HG03103 (cell line): Measurements from ENCODE around the gene CDKN1A.
"Not testable (repeated sequence)": the region's sequence is repeated elsewhere in the genome, so short reads cannot be mapped to it uniquely, and the experiment has no call there.

Experiments used
- ATAC-seq: cut with Tn5 transposase; IDR thresholded peaks from one replicate; pipeline ENCODE4 v1.9.1; 2021; ENCODE audit warnings: low read depth; ENCODE audit not compliant: unreplicated experiment

Gene CDKN1A

DNA sequence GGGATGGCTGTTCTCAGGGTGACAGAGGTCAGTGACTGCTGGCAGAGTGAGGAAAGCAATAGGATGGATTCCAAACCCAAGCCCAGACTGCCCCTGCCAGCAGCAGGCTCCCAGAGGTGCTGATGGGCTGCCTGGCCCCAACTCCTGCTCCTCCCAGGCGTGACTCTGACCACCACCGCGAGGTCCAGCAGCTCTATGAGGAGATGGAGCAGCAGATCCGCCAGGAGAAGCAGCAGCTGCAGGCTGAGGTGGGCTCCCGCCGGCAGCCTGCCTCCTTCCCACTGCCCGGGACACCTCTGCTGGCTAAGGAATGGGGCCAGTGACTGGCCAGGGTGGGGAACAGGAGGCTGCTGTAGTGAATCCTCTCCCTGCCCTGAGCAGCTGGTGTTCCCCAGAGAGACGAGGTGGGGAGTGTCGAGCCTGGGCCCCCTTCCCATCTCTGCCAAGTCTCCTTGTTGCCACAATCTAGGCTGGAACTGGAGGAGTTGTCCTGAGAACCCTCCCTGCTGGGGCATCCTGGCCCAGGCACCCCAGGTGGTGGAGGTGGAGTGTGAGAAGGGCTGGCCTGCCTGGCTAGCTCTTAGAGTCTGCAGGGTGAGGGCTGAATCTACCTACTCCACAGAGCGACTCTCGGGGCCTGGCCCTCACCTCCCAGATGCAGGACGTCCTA lies 39.5 kb downstream of the CDKN1A start:
- ATAC-seq: no peak

DNA sequence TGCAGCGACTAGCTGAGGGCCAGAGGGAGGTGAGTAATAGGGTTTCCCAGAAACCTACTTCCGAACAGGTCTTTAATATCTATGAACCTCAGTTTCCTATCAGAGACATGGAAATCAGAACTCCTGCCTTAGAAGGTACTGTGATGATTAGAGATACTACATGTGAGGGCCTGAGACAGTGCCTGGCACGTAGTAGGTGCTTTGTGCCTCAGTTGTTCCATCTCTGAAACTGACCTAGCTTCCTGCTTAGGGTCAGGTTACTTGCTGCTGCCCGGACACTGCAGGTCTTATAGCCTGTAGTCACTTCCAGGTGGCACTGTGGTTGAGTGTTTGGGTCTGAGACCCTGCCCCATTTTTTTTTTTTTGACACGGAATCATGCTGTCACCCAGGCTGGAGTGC lies 40.0 kb downstream of the CDKN1A start:
- ATAC-seq: no peak

DNA sequence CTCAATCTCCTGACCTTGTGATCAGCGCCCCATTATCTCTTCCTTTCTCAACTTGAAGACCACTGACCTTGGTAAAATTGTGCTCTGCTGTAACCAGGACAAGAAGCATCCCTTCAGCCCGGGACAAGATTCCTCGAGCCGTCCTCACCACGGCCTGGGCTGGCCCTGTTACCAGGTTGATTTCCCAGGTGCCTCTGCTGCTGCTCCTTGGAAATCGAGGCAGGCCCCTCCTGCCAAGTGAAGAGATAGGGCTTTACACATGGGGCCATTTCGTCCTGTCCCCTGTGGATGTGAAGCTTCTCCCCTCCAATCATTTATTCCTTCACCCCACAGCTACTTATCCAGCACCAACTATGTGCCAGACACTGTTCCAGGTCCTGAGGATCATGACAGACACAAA lies 40.6 kb downstream of the CDKN1A start:
- ATAC-seq: no peak

DNA sequence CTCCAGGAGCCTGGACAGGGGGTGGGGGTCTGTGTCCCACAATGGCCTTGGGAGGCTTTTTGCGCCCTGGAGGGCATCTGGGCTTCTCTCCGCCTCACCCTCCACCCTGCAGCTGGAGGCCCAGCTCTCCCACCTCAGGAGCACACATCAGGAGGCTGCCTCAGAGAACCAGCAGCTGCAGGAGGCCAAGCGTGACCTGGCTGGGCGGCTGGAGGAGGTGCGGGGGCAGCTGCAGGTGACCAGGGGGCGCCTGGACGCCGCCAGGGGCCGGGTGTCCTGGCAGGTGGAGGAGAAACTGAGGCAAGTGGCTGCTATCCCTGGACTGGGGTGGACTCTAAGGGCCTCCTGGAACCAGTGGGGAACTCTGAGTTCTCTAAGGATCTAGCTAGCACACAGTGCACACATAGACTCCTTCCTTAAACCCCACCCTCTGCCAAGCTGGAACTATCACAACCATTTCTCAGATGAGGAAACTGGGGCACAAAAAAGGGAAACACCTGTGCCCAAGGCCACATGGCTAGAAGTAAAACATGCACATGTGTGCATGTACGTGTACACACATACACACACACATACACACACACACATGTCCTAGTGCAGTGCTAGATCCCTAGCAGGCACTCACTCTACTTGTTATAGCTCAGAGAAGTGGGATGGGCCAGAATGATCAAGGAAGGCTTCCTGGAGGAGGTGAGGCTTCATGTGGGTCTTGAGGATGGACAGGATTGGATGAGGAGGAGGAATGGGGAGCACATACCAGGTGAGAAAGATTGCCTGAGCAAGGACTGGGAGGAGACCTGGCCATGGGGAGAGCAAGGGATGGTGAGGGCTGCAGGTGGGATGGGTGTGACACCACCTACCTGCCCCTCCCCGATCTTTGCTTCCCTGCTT lies 42.0 kb downstream of the CDKN1A start:
- ATAC-seq: no peak

DNA sequence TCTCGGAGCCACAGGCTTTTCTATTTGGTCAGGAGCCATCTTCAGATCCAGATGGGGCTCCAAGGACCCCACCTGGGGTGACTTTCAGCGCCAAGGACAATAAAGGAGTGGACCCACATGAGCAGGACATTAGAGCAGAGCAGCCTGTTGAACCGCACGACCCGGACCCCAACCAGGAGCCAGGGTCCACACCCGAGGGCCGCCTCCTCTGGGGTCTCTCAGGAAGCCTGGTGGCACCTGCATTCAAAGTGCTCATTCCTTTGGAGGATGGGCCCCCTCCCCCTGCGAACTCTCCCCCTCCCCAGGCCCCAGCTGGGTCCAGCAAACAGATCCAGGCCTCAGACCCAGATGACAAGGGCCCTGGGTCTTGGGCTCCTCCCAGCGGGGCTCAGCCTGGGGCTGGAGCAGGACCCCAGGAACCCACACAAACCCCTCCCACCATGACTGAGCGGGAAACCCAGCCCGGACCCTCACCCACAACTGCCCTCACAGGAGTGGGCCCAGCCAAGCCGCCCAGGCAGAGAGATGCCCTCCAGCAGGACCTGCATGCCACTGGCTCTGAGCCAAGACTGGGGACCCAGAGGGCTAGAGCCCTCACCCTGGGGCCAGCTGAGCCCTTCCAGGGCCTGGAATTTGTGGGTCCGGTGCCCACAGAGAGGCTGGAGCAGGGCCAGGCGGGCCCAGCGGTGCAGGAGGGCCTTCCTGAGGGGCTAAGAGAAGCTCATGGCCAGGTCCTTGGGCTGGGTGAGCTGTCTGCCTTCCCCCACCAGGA lies 43.0 kb downstream of the CDKN1A start:
- ATAC-seq: no peak

DNA sequence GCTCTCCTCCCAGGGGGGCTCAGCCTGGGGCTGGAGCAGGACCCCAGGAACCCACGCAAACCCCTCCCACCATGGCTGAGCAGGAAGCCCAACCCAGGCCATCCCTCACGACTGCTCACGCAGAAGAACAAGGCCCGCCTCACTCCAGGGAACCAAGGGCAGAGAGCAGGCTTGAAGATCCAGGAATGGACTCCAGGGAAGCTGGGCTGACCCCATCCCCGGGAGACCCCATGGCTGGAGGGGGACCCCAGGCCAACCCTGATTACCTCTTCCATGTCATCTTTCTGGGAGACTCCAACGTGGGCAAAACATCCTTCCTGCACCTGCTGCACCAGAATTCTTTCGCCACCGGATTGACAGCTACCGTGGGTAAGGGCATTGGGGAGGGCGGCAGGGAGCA lies 43.9 kb downstream of the CDKN1A start:
- ATAC-seq: no peak

DNA sequence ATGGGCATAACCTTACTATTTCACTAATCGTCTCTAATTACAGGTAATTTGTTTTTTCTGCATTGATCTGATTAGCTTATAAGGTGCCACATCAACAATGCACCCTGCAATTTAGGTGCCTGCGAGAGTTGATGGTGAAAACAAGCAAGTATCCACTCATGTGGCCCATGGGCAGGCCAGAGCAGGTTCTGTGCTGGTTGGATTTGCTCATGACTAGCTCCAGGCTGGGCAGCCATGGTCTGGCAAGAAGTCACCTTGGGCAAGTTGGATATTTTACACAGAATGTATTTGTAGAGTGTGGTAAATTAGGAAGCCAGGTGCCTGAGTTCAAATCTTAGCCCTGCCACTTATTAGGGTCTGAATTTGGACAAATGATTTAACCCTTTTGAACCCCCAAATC lies 44.4 kb downstream of the CDKN1A start:
- no peak for ATAC-seq

DNA sequence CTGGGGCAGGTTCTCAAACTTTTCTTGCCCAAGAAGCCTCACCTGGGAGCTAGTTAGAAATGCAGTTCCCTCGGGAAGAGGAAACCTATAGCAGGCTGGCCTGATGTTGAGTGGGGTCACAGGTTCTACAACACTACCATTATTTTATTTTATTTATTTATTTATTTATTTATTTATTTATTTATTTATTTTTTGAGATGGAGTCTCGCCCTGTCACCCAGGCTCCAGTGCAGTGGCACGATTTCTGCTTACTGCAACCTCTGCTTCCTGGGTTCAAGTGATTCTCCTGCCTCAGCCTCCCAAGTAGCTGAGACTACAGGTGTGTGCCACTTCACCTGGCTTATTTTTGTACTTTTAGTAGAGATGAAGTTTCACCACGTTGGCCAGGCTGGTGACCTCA lies 45.5 kb downstream of the CDKN1A start:
- ATAC-seq: not testable (repeated sequence)

DNA sequence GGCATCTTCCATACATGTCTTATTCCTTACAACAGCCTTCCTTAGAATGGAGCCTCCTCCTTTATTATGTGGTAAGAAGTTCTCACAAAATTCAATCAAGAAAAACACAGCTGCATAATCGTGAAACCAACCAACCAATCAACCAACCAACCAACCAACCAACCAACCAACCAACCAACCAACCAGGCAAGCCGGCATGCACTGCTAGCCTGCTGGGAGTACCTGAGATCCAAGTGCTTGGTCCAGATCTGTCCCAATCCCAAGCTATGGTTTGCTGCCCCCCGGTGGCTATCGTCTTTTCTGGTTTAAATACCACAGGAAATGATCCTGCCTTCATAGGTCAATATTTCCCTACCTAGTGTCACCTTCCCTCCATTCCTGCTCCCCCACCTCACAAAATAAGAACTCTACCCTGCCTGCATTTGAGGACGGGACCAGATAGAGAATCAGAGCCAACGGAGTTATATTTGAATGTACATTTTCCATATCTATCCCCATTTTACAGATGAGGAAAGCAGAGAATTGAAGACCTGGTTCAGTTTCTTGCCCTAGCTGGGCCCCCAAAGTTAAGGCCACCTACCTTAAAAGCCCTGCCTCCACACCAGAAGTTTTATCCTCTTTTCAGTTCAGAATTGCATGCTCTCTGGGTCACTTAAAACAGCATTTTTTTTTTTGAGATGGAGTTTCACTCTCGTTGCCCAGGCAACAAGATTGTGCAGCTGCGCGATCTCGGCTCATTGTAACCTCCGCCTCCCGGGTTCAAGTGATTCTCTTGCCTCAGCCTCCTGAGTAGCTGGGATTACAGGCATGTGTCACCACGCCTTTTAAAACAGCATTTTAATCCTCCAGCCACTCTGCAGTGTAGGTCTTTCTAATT lies 46.2 kb downstream of the CDKN1A start:
- ATAC-seq: no peak

DNA sequence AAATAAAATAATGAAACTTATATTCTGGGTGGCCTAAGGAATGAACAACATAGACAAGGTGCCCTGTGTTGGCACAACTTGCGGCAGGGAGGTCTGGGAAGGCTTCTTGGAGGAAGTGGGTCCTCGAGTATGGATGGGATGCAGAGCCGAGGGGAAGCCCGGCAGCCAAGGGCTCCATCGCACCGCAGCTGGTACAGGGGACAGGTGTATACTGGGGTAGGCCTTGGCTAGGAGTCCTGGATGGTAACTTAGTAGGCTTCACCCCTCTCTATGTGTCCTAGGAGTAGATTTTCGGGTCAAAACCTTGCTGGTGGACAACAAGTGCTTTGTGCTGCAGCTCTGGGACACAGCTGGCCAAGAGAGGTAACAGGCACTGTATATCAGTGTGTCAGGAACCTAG lies 47.1 kb downstream of the CDKN1A start:
- no peak for ATAC-seq

DNA sequence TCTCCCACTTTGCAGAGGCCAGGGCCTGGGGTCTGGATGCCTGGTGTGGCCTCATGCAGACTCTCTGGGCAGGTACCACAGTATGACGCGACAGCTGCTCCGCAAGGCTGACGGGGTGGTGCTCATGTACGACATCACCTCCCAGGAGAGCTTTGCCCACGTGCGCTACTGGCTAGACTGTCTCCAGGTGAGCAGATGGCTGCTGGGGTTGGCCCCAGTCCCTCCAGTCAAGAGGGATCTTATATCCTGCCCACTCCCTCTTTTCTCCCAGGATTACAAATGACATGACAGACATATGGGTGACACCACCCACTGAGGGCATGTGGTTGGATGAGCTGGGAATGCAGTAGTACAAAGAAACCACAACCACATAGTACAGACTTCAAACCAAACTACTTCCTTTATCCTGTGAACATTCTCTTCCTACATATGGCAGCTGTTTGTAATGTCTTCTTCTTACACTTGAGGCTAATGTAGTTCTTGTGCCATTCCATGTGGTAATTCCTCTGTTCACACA lies 49.0 kb downstream of the CDKN1A start:
- no peak for ATAC-seq

DNA sequence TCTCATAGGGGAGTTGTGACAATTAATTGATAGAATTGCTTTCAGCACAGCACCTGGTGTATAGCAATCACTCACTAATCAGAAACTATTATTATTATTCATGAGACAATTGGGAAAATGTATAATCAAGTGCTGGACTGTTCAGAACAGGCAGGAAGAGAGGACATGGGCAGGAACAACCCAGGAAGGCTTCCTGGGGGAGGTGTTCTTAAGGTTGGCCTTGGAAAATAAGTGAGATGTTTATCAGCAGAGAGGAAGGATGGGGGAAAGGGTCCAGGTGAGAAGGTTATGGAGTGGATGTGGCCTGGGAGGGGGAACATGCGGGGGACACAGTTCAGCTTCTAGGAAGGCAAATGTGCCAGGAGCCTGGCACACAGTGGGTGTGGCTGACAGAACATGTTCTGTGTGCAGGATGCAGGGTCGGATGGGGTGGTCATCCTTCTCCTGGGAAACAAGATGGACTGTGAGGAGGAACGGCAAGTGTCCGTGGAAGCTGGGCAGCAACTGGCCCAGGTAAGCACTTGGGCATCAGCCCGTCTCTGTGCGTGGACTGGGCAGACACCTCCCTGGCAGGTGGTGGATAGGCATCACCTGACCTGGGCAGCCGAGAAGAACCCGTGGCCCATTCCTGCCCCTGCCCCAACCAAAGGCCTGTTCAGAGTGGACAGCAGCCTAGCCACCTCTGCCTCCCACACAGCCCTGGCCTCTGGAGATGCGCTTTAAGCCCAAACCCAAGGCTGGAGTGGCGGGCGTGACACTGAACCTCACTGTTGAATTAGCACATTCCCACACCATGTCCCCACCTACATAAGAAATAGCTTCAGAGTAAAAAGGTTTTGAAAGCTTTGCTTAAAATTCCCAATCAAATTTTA lies 50.0 kb downstream of the CDKN1A start:
- ATAC-seq: no peak

DNA sequence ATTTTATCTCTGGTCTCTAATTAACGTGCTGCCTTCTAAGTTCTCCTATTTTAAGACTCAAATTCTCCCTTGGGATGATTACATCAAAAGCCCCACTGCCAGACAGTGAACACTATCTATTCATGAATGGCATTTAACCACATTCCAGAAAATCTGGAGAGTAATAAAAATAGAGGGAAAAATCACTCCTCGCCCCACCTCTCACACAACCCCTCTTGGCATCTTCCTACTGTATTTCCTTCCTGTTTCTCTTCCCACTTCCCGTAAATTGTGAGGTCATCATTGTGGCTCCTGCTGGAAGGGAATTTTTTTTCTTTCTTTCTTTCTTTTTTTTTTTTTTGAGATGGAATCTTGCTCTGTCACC lies 50.6 kb downstream of the CDKN1A start:
- no peak for ATAC-seq

DNA sequence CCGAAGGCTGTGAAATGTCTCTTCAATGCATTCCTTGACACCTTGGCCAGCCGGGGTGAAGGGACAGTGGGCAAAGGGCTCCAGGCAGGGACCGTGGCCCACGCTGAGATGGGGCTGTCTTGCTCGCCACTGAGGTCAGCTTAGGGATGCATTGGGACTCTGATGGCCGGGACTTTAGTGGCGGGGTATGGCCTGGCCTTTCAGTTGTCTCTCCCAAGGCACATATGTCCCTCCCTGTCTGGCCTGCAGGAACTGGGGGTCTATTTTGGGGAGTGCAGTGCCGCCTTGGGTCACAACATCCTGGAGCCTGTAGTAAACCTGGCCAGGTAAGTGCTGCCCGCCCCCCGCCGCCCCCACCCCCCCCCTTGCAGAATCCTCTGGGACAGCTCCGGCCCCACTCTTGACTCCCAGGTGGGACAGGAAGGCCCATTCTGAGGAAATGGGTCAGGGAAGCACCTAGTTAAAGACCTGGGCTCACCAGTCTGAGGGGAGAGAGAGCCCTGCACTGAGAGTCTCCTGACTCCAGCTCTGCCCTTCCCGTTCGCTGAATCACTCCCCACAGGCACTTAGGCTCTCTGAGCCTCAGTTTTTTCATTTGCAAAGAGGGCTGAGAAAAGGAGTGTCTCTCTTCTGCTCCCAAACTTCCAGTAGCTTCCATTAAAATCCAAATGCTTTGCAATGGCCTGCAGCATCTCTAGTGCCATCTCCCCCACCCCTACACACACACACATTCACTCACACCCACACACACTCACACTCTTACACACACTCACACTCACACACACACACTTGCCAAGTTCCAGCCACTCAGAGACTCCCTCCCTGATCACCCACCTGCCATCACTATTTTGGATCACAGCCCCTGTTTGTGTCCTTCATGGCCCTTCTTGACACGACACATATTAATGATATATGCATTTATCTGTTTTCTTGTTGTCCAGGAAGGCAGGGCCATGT lies 52.2 kb downstream of the CDKN1A start:
- ATAC-seq: no peak

DNA sequence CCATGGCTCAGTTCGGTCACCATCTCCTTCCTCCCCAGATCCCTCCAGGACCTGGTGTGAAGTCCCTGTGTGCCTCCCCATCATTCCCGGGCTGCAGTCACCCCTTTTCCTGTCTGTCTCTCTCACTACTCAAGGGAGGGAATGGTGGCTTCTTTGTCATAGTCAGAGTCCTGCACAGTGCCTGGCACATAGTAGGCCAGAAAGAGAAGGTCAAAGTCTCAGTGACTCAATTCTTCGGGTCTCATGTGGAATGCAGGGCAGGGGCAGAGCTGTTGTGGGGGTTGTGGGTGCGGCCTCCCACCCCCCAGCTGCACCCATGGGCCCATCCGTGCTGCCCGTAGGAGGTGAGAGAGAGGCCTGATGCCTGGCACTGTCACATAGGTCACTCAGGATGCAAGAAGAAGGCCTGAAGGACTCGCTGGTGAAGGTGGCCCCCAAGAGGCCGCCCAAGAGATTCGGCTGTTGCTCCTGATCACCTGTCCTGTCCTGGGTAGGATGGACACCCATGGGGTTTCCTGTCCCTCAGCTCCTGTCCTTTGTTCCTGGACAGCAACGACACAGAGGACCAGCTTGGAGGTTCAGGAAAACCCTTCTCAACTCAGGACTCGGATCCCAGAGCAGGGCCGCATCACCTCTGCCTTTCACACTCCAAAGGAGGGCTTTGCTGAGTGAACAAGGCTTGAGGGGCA lies 53.3 kb downstream of the CDKN1A start:
- no peak for ATAC-seq

DNA sequence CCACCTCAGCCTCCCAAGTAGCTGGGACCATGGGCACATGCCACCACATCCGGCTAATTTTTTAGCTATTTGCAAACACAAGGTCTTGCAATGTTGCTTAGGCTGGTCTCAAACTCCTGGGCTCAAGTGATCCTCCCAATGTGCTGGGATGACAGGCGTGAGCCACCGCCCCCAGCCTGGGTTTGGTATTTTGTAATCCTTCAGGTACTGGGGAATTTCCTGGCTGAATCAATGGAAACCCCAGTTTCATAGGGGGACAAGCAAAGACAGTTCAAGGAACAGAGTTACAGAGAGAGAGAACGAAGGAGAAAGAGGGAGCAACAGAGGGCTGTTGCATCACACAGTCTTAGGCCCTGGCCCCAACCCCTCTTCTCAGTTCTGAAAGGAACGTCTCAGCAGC lies 54.8 kb downstream of the CDKN1A start:
- ATAC-seq: no peak

DNA sequence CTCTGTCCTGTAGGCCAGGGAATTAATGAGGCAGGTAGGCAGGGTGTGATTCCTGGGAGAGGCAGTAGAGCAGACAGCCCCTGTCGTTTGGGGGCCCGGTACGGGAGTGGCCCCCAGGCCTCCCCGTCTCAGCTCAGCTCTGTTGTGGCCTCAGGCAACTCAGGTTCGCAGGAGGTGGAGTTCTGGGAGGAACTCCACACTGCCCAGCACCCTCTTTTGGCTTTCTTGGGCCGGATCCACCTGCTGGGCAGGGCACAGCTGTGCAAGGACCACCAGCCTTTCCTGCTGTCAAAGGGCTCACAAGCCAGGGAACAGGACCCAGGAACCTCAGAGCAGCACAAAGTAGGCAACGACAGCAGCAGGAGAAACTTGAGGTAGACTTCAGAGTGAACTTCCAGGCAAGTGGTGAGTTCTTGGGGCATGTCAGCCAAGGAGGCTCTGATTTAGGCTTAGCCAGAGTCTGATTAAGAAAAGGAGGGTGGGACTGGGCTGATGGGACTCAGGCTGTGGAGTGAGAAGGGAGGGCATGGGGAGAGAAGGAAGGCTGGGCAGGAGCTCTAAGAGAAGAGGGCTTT lies 56.1 kb downstream of the CDKN1A start:
- no peak for ATAC-seq
